IMR-90 (cell line): Measurements from ENCODE around the gene ABT1. TPM values are rescaled to one million over a fixed set of nuclear protein-coding genes. Genes with fewer than 3 reads are reported as not detected.

Experiments used
- ATAC-seq: fragments of 200-7000 bp; cut with Tn5 transposase; 2 replicates; pipeline ENCODE4 v1.9.1; 2020; ENCODE audit warnings: low read depth, mild to moderate bottlenecking, moderate library complexity
- BruUV-seq: library from RNA; stranded (reverse); fragments of 400-500 nt; replicated peaks from 2 replicates; lab custom pipeline; 2021; lab: Mats Ljungman, UMichigan
- CTCF ChIA-PET: fragments of 300-600 bp; formaldehyde crosslinking; extraction: SDS; loops from one replicate; lab custom pipeline; 2021; ENCODE audit warnings: antibody characterized with exemption; lab: Yijun Ruan, JAX
- POLR2A ChIA-PET: fragments of 300-600 bp; sonication (Branson Sonifier 250); formaldehyde crosslinking; loops from one replicate; lab custom pipeline; 2022; ENCODE audit warnings: antibody characterized with exemption; ENCODE audit not compliant: unreplicated experiment; lab: Charles Lee
- DNase-seq: peaks from one replicate; pipeline ENCODE4 v3.0.0; 2013
- H2AFZ ChIP-seq: replicated peaks from 2 replicates; pipeline ENCODE3; 2013; ENCODE audit warnings: low read length, mild to moderate bottlenecking; ENCODE audit not compliant: poor library complexity
- H2AK5ac ChIP-seq: 2 replicates; pipeline ENCODE4 v1.6.1; 2013; ENCODE audit warnings: low read depth, low read length, inconsistent platforms
- H2AK9ac ChIP-seq: replicated peaks from 2 replicates; pipeline ENCODE3; 2013; ENCODE audit warnings: mild to moderate bottlenecking, low read depth, low read length, moderate library complexity; ENCODE audit not compliant: poor library complexity
- H2BK120ac ChIP-seq: 2 replicates; pipeline ENCODE4 v1.6.1; 2013; ENCODE audit warnings: low read depth, low read length, inconsistent platforms
- H2BK15ac ChIP-seq: 3 replicates; pipeline ENCODE4 v1.6.1; 2013; ENCODE audit warnings: low read depth, low read length, inconsistent platforms
- H2BK20ac ChIP-seq: 2 replicates; pipeline ENCODE4 v1.6.1; 2013; ENCODE audit warnings: low read depth, mild to moderate bottlenecking, inconsistent platforms, low read length, moderate library complexity
- H2BK5ac ChIP-seq: 2 replicates; pipeline ENCODE4 v1.6.1; 2013; ENCODE audit warnings: mild to moderate bottlenecking, low read depth, low read length, inconsistent platforms; ENCODE audit not compliant: poor library complexity, severe bottlenecking
- H3K14ac ChIP-seq: replicated peaks from 2 replicates; pipeline ENCODE4 v1.6.1; 2013; ENCODE audit warnings: low read depth, low read length, inconsistent platforms
- H3K18ac ChIP-seq: 2 replicates; pipeline ENCODE4 v1.6.1; 2013; ENCODE audit warnings: low read depth, low read length, control low read depth
- H3K23ac ChIP-seq: 2 replicates; pipeline ENCODE4 v1.6.1; 2013; ENCODE audit warnings: low read depth, low read length, inconsistent platforms
- H3K27ac ChIP-seq: 2 replicates; pipeline ENCODE4 v1.5.1; 2013; ENCODE audit warnings: mild to moderate bottlenecking, control low read depth, low read length; ENCODE audit not compliant: insufficient read depth
- H3K27me3 ChIP-seq: 2 replicates; pipeline ENCODE4 v1.6.1; 2013; ENCODE audit warnings: low read length; ENCODE audit not compliant: control insufficient read depth, insufficient read depth
- H3K36me3 ChIP-seq: 2 replicates; pipeline ENCODE4 v1.6.1; 2013; ENCODE audit warnings: low read length, mixed read lengths; ENCODE audit not compliant: control insufficient read depth, insufficient read depth
- H3K4ac ChIP-seq: 2 replicates; pipeline ENCODE4 v1.6.1; 2013; ENCODE audit warnings: low read depth, low read length, inconsistent platforms
- H3K4me1 ChIP-seq: 2 replicates; pipeline ENCODE4 v1.6.1; 2013; ENCODE audit warnings: low read length, mixed read lengths; ENCODE audit not compliant: control insufficient read depth, insufficient read depth
- H3K4me2 ChIP-seq: 2 replicates; pipeline ENCODE4 v1.6.1; 2013; ENCODE audit warnings: low read depth, mild to moderate bottlenecking, control low read depth, low read length, moderate library complexity
- H3K4me3 ChIP-seq: 2 replicates; pipeline ENCODE4 v1.5.1; 2013; ENCODE audit warnings: low read depth, mild to moderate bottlenecking, control low read depth, low read length, moderate library complexity; ENCODE audit not compliant: insufficient read depth
- H3K56ac ChIP-seq: 2 replicates; pipeline ENCODE4 v1.6.1; 2013; ENCODE audit warnings: low read length, inconsistent platforms; ENCODE audit not compliant: insufficient read depth; ENCODE audit errors: extremely low read depth
- H3K79me1 ChIP-seq, 2 experiments: 2 replicates each; pipeline ENCODE4 v1.6.1; 2013; ENCODE audit warnings: low read length in 2 of 2, inconsistent platforms in 1 of 2, low read depth in 1 of 2
- H3K9ac ChIP-seq: 2 replicates; pipeline ENCODE4 v1.6.1; 2013; ENCODE audit warnings: low read depth, low read length, control low read depth
- H3K9me1 ChIP-seq: 2 replicates; pipeline ENCODE4 v1.6.1; 2013; ENCODE audit warnings: low read length, inconsistent platforms; ENCODE audit not compliant: insufficient read depth
- H3K9me3 ChIP-seq: 2 replicates; pipeline ENCODE4 v1.6.1; 2013; ENCODE audit warnings: low read length; ENCODE audit not compliant: control insufficient read depth, insufficient read depth
- H4K20me1 ChIP-seq: 2 replicates; pipeline ENCODE4 v1.6.1; 2013; ENCODE audit warnings: low read length, inconsistent platforms; ENCODE audit not compliant: insufficient read depth
- H4K5ac ChIP-seq: 2 replicates; pipeline ENCODE4 v1.6.1; 2013; ENCODE audit warnings: mild to moderate bottlenecking, low read depth, low read length, control low read depth
- H4K8ac ChIP-seq, 2 experiments: 2 replicates each; pipeline ENCODE4 v1.6.1; 2013; ENCODE audit warnings: low read depth in 2 of 2, low read length in 2 of 2, control low read depth in 1 of 2, inconsistent platforms in 1 of 2
- H4K91ac ChIP-seq: 2 replicates; pipeline ENCODE4 v1.6.1; 2013; ENCODE audit warnings: low read depth, low read length, inconsistent platforms; ENCODE audit not compliant: insufficient read depth
- BHLHE40 ChIP-seq: fragments of 150-350 bp; IDR thresholded peaks from 2 replicates; pipeline ENCODE4 v1.6.1; 2016; ENCODE audit warnings: mild to moderate bottlenecking, low read depth, low read length
- CTCF ChIP-seq: conservative IDR thresholded peaks from 2 replicates; pipeline ENCODE4 v1.5.1; 2012; ENCODE audit warnings: mild to moderate bottlenecking, low read depth, low read length, improper control_type of control experiment
- MAFK ChIP-seq: IDR thresholded peaks from 2 replicates; pipeline ENCODE4 v1.6.1; 2012; ENCODE audit warnings: low read depth, low read length, improper control_type of control experiment
- MAZ ChIP-seq: IDR thresholded peaks from 2 replicates; pipeline ENCODE4 v1.6.1; 2012; ENCODE audit warnings: low read depth, mild to moderate bottlenecking, low read length, improper control_type of control experiment, moderate library complexity, borderline replicate concordance
- MXI1 ChIP-seq: IDR thresholded peaks from 2 replicates; pipeline ENCODE4 v1.6.1; 2012; ENCODE audit warnings: low read depth, mild to moderate bottlenecking, low read length, moderate library complexity, borderline replicate concordance
- NFE2L2 ChIP-seq: fragments of 150-350 bp; IDR thresholded peaks from 2 replicates; pipeline ENCODE4 v1.6.1; 2016; ENCODE audit warnings: low read depth, mild to moderate bottlenecking, low read length
- RAD21 ChIP-seq: IDR thresholded peaks from 2 replicates; pipeline ENCODE4 v1.6.1; 2012; ENCODE audit warnings: low read length, improper control_type of control experiment
- SMC3 ChIP-seq: fragments of 150-350 bp; IDR thresholded peaks from 2 replicates; pipeline ENCODE4 v1.6.1; 2016; ENCODE audit warnings: low read depth, mild to moderate bottlenecking, antibody characterized with exemption, low read length, moderate library complexity
- USF2 ChIP-seq: fragments of 150-350 bp; IDR thresholded peaks from 2 replicates; pipeline ENCODE4 v1.6.1; 2017; ENCODE audit warnings: mild to moderate bottlenecking, antibody characterized with exemption, low read length, low read depth
- WGBS, 2 experiments: methylation state at CpG; one replicate each; pipeline versions ENCODE4 v1.1.5 to v1.1.7; 2013; ENCODE audit warnings: missing lambda C conversion rate in 2 of 2; ENCODE audit not compliant: insufficient read length in 1 of 2; ENCODE audit errors: extremely low coverage in 2 of 2; 5-methylcytosine and 5-hydroxymethylcytosine counted together
- dilution Hi-C: fragments of 300-500 bp; cut with HindIII; formaldehyde crosslinking; loops from one replicate; pipeline ENCODE4 v1.14.3; 2018; ENCODE audit warnings: low sequenced_read_pairs; ENCODE audit not compliant: unreplicated experiment
- in situ Hi-C: fragments of 300-500 bp; cut with MboI; formaldehyde crosslinking; loops from 3 replicates; pipeline ENCODE4 v1.14.3; 2019; ENCODE audit warnings: low sequenced_read_pairs, inconsistent platforms, mixed read lengths
- intact Hi-C: fragments of 100-400 bp; cut with micrococcal nuclease; formaldehyde crosslinking; loops from 2 replicates; pipeline ENCODE4 v1.10.0; 2022
- polyA plus RNA-seq, 3 experiments: library from polyadenylated mRNA; depleted of rRNA; stranded (reverse); fragments of >200 nt; gene quantifications; 2 replicates each; pipeline ENCODE4 v1.2.3, GENCODE V29; 2012; ENCODE audit warnings: low replicate concordance in 1 of 3
- total RNA-seq: library from RNA; depleted of rRNA; stranded (reverse); fragments of >200 nt; gene quantifications from 2 replicates; pipeline ENCODE4 v1.2.3, GENCODE V29; 2012

The ABT1 gene
- total and polyA plus RNA-seq, 2 of the 4 experiments (the other 2 are of a cell fraction) = 15.2 to 15.4 TPM

- no peak overlapping the region for H3K4me3 ChIP-seq
These were observed 26.5 kb upstream of the ABT1 start for GRCh38 chr6:26570027-26570809.

More at GRCh38 chr6:26570027-26570809, 26.5 kb upstream of the ABT1 start:
- TF ChIP-seq SMC3 (no peak), BHLHE40 (no peak), NFE2L2 (no peak), MAZ (no peak), CTCF (no peak), USF2 (no peak), MXI1 (no peak), RAD21 (no peak), MAFK (no peak)
- in situ Hi-C loops (loop anchor here (5.0 kb wide), 1 partner anchor 238 kb away; no protein-coding TSS in a partner anchor), dilution Hi-C loops (no loop called here), intact Hi-C loops (no loop called here)
- ChIA-PET POLR2A (no interaction called here), CTCF (interaction anchor here (2.6 to 2.8 kb wide), 2 partner anchors 25 to 26 kb away, joined by 9 to 19 read pairs; no protein-coding TSS in a partner anchor)
- Histone ChIP-seq H4K20me1 (no peaks in the 10 kb centered on the region; the same call in 1 of the 2 replicates), H3K4me1 (no peaks in the 10 kb centered on the region), H4K91ac (no peak overlapping the region), H3K9ac (no peak overlapping the region), H3K36me3 (no peaks in the 10 kb centered on the region), H3K9me1 (no peaks in the 10 kb centered on the region), H4K8ac (no peak overlapping the region), H2BK20ac (no peak overlapping the region), H3K23ac (no peak overlapping the region), H2BK15ac (no peak overlapping the region), H3K27me3 (no peaks in the 10 kb centered on the region), H2BK120ac (no peak overlapping the region), H3K27ac (no peak overlapping the region), H3K14ac (no peak overlapping the region), H2BK5ac (no peak overlapping the region), H3K9me3 (no peaks in the 10 kb centered on the region), H2AK5ac (no peak overlapping the region), H4K5ac (no peak overlapping the region), H3K56ac (no peak overlapping the region), H3K79me1 (no peaks in the 10 kb centered on the region), H3K4me2 (no peak overlapping the region), H3K18ac (no peak overlapping the region), H2AK9ac (no peak overlapping the region), H3K4ac (no peak overlapping the region), H2AFZ (no peak overlapping the region)
- no peak for DNase-seq
- ATAC-seq = no peak
- no TSS peak for BruUV-seq
- 90% methylated on average over 3 of the region's 21 CpGs; no CpG with 5 or more reads in 1 of the 2 experiments for WGBS, 2 experiments
